T-helper 2 cell (primary cell): ENCODE data around the gene ANGEL1.

Experiments
- DNase-seq, 5 experiments: peaks; one replicate each; pipeline versions ENCODE4 v3.0.0 to v3.0.0-alpha.2; 2012 to 2022

The ANGEL1 gene

DNA sequence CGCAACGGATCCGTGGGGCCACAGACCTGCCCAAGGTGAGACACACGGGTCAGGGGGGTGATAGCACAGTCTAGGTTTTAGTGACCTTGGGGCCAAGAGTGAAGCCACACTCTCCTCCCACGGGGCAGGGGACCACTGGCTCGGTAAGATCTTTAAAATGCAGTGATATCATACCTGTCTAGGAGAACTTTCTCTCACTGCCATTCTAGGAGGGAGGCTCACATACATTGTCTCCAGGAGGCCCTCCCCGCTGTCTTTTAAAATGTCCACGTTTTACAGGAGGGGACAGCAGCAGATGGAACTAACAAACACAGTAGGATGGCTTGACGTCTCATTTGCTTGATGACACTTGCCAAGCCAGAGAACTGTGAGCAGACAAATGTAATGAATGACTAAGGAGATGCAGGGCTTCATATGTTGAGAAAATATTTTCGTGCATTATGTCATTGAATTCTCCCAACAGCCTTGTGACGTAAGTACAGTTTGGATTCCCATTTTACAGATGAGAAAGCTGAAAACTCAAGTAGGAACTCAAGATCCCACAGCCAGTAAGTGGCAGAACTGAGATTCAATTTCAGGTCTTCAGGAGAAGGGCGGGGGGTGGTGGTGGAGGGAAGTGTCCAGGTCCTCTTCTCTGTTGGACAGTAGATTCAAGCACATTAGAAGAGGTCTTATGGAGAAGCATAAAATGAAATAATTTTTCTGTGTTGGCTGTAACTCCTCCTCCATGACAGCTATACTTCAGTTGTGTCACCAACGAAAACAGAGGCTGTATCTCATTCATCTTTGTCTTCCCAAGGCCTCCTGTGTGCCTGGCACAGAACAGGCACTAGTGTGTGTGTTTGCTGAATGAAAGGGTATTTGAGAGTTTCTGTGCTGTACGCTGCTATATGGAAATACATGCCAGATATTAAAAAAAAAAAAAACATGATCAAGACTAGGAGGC is 49.3 kb downstream of the ANGEL1 start:
- DNase-seq = no peak

DNA sequence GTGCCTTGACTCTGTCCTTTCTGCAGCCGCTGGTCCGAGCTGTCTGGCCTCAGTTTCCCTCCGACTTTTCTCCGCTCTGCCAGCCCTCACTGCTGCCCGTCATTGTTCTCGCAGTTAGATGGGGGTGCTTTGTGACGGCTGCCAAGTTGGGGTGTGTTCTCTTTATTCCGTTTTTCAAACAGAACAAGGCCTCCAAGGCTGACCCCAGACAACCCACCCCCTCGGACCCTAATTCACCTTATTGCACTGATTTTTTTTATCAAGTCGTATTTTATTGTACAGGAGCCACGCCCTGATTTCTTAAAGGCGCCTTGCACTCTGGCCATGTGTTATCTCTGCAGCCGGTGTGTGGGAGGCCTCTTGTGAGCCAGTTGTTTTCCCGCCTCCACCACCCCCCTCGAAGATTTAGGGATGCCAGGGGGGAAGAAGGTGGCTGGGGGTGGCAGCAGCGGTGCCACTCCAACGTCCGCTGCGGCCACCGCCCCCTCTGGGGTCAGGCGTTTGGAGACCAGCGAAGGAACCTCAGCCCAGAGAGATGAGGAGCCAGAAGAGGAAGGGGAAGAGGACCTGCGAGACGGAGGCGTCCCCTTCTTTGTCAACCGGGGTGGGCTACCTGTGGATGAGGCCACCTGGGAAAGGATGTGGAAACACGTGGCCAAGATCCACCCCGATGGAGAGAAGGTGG is 50.1 kb downstream of the ANGEL1 start:
- DNase-seq = no peak

DNA sequence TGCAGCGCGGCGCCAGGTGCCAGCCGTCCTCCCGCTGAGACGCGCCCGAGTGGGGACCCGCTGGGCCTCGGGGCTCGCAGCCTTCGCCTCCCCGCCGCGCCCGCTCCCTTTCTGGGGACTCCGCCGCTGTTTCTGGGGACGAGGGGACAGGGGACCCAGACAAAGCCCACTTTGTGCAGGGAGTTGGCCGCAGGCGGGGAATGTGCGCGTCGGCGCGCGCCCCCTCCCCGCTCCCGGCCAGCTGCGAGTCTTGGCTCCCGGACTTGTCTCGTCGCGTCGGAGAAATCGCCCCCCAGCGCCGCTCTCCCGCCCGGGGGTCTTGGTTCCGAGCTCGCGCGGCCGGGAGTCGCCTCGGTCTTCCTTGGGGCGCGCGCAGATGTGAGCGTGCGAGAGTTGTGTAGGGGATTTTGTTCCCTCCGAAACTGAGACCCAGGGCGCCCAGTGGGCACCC is 50.7 kb downstream of the ANGEL1 start:
- no peak for DNase-seq

DNA sequence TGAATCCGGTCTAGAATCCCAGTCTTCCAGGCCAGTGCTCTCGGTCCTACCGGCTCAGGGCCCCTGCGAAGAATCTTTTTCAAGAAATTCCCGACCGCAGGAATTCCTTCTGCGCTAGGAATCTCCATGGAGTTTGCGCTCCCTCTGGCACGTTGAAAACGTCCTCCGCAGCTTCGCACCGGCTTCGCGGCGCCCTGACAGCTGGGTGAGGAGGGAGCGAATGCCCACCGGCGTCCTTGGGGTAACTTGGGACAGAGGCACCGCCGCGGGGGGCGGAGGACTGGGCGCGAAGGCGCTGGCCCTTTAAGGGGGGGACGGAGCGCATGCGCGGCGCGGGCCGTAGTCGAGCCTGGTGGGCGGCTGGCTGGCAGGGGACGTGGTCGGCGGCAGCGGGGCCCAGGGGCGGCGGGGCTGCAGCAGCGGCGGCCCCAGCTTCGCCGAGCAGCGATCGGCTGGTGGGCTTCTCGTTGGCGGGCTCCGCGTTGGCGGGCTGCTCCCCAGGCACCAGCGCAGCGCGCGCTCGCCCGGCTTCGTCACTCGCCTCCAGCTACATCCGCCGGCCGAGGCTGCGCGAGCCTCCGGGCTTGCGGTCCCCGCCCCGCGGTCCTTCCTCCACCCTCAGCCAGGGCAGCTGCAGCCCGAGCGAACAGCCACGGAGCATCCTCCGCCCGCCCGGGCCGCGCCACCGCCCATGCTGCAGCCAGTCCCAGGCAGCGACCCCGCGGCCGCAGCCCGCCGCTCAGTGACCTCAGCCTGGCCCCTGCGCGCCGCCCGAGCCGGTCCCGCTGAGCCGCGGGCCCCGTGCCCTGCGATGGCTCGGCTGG is 51.3 kb downstream of the ANGEL1 start, which contains the start of gene VASH1:
Gene VASH1 (plus strand): TSS at position 333 of the 824 bp plus-strand sequence. CDS start 1,354 bp downstream, outside the sequence.
- DNase-seq = peak in 4 of 5 experiments; percentile 21 to 76 (median 40)

DNA sequence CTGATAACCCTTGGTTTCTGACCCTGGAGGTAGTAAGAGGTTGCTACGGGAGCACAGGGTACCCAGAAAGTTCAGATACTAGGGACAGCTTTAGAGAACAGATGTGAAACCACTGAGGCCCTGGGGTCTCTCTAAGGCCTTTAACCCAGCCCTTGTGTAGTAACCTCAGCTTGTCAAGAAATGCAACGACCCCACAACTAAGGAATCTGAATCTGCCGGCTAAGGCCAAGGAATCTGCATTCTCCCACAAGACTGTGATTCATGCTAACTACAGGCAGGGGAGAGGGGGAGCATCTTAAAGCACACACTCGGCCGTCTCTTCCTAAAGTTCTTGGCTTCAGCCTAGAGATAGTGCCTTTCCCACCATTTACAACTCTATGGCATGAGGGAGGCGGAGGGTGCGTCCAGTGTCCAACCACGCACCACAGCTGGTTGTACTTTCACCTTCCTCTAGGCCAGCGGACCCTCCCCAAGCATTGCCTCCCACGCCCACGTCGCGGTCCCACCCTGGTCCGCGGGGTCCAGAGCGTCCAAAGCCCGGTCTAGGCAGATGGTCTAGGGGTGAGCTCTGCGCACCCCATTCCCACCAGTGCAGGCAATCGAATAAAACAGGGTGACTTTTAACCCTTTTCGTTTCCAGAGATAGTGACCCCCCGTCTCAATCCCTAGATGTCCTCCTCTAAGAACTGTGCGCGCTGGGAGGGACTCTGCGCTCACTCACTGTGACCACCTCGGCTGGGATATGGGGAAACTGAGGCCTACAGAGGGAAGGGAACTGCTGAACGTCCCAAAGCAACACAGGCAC is 52.1 kb downstream of the ANGEL1 start:
- DNase-seq = no peak

DNA sequence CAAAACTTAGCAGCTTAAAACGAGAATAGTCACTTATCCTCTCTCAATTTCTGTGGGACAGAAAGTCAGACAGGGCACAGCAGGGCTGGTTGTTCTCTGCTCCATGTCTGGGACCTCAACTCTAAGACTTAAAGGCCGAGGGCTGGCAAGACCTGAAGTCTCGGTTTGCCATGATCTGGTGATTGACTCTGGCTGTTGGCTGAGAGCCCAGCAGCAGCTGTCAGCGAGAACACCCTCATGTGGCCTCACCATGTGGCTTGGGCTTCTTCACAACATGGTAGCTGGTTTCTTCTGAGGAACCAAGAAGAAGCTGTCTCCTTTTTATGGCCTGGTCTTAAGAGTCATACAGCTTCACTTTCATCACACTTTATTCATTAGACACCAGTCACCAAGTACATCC is 53.1 kb downstream of the ANGEL1 start:
- no peak for DNase-seq

DNA sequence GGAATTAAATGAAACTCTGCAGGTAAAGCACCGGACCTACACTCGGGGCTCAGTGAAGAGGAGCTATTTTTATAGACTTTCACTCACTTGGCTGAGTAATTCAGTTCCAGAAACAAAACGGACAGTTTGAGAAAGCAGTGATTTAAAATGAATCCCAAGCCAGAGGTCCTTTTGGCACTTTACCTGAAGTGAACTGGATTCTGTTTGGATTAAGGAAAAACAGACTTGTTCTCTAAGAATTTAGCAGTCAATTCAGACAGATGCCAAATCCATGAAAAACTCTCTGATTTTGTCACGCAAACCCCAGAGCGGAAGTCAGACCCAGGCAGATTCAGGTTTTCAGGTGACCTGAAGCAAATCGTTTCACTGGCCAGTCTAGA is 56.3 kb downstream of the ANGEL1 start:
- no peak for DNase-seq

DNA sequence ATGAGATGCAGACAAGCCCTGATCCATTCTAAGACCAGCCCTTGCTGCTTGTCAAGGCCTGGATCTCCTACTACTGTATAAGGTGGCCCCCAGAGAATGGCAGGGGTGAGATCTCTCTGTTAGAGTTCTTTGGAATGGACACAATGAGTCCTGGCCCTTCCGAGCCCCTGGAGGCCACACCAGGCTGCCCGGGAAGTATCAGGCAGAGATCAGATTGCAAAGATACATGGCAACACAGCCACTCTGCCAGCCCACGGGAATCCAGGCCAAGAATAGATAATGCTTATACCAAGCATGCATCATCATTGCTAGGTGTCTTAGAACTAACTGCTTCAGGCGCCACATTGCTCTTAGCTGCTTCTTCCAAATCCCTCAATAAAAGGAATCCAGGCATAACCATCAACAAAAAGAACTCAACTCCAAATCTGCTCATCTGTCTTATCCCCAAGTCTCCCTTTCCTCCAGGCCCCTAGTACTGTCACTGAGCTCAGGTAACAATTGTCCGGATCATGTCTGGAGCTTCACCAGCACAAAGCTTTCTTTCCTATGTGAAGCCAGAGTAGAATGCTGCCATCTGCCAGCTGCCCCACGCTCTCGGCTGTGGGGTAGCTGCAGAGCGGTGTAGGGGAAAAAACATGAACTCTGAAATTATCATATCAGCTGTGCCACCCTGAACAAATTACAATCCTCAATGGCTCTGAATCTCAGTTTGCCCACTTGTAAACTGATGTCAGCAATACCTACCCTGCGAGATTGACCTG is 56.9 kb downstream of the ANGEL1 start:
- no peak for DNase-seq

DNA sequence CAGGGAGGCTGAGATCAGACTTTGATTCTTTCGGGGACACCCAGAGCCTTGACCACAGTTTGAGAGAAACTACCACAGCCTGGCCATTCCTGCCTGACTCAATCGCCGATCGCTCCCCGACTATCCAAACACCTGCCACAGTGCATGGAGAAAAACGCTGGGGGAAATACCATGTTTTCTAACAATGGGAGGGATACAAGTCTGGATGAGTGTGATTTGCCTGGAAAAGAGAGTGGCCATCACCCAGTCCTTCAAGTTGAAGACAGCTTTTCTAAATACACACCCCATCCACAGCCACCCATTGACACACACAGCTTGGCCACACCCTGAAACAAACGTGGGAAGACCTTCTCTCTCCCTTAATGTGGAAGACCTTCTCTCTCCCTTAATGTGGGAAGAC is 58.1 kb downstream of the ANGEL1 start:
- no peak for DNase-seq

DNA sequence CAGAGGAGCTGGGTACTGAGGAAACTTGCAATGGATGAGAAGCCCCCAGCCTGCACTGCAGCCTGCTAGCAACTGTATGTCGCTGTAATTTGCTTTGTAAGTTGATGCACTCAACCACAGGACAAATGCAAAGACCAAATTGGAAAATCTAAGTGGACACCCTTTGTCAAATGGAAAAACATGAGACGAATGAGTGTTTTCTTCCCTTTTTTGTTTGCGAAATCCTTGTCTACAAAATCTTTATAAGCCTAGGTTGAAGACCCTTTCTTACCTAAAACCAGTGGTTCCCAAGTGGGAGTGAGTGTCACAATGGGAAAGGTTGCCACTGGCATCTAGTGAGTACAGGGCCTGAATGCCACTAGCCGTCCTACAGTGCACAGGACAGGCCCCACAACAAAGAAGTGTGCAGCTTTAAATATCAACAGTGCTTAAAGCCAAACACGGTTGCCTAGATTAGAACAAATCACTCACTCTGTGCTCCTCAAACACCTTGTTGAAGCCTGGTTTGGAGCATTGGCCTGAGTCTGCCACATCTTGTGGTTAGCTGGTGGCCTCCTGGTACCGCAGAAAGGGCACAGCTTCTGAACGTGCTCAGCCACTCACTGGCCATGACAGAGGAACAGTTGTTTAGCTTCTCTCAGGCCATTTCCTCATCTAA is 59.0 kb downstream of the ANGEL1 start:
- no peak for DNase-seq

DNA sequence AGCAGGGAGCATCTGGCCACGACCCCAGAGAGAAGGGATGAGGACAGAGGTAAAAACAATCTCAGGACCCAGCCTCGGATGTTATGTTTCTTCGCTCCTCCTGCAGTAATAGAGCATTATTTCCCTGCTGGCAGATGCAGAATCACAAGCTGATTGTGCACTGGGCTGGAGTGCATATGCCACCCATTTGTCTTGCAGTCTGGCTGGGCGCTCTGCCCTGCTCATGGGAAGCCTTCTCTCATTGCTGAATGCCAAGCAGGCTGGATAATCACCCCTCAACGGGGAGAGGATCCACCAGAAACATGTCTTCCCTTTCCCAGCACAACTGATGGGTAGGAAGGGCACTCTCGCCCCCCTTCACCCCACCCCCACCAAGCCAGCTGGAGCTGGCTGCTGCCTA is 59.9 kb downstream of the ANGEL1 start:
- no peak for DNase-seq

DNA sequence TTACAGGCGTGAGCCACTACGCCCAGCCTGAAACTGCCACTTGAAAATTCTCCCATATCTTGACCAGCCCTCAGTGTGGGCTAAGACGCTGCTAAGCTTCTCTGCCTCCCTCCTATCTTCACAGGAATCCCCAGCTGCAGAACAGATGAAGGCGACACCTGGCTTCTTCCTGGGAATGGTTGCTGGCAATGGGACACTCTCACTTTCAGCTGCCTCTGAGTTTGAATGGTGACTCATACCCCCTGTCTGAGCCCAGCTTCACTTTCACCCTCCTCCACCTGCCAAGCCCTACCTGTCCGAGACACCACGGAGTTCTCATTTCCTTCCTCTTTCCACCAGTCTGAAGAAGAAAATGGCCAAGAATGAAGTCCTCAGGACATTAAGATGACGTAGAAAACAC is 69.7 kb downstream of the ANGEL1 start:
- DNase-seq = no peak

DNA sequence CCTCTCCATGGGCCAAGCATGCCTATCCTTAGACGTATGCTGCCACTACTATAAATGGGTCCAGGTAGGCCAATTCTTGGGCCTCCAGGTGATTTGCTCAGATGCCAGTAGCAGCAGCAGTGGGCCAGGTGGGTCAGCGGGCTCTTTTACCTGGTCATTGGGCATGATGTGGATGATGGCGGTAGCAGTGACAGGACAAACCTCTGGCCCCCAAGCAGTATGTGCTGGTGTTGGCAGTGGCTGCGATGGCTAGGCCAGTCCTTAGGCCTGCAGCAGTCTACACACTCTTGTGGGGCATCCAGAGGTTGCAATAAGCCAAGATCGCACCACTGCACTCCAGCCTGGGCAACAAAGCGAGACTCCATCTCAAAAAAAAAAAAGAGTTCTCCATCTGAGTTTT is 70.5 kb downstream of the ANGEL1 start:
- no peak for DNase-seq

DNA sequence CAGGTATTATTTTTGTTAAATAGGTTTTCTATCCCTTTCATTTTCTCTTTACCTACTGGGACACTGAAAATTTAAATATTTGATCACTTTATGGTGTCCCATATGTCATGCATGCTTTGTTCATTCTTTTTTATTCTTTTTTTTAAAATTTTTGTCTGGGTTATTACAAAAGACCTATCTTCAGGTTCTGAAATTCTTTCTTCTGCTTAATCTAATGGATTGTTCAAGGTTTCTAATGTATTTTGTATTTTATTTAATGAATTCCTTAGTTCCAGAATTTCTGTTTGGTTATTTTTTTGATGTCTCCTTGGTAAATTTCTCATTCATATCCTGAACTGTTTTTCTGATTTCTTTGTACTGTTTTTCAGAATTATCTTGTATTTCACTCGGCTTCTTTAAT is 71.6 kb downstream of the ANGEL1 start:
- no peak for DNase-seq
